ENCODE results near the gene KCNIP1.

Gene KCNIP1

GRCh38 chr5:170483701-170484458 is 19.9 kb upstream of the KCNIP1 start:
- H3K36me3 ChIP-seq: no peaks in the 10 kb centered on the region
- H3K27ac ChIP-seq: no peak overlapping the region
- H3K4me3 ChIP-seq: no peak overlapping the region
- intact Hi-C loops (cut with DNase I; ENCODE audit: low total_unique reads): no loop called here
- H3K9me3 ChIP-seq: no peaks in the 10 kb centered on the region
- H3K27me3 ChIP-seq: no peaks in the 10 kb centered on the region
- no peak for TF ChIP-seq CTCF (IDR thresholded peaks at IDR 0.05)
- DNase-seq: no peak
- no peaks in the 10 kb centered on the region for H3K4me1 ChIP-seq

- no peak for DNase-seq
- TF ChIP-seq CTCF (IDR thresholded peaks at IDR 0.05): no peak
- Histone ChIP-seq H3K27me3 (no peaks in the 10 kb centered on the region), H3K4me1 (no peaks in the 10 kb centered on the region), H3K4me3 (no peak overlapping the region), H3K36me3 (no peaks in the 10 kb centered on the region), H3K9me3 (no peaks in the 10 kb centered on the region), H3K27ac (no peak overlapping the region)
- intact Hi-C loops (cut with DNase I; ENCODE audit: low total_unique reads): no loop called here
Observed at GRCh38 chr5:170484459-170484831, 19.4 kb upstream of the KCNIP1 start.

GRCh38 chr5:170484847-170485615 is 18.8 kb upstream of the KCNIP1 start:
- H3K9me3 ChIP-seq: no peaks in the 10 kb centered on the region
- no peak overlapping the region for H3K27ac ChIP-seq
- H3K36me3 ChIP-seq: no peaks in the 10 kb centered on the region
- H3K4me1 ChIP-seq: no peaks in the 10 kb centered on the region
- DNase-seq: no peak
- H3K4me3 ChIP-seq: no peak overlapping the region
- no peak for TF ChIP-seq CTCF (IDR thresholded peaks at IDR 0.05)
- H3K27me3 ChIP-seq: no peaks in the 10 kb centered on the region
- intact Hi-C loops (cut with DNase I; ENCODE audit: low total_unique reads): no loop called here

- no peaks in the 10 kb centered on the region for H3K9me3 ChIP-seq
- DNase-seq: no peak
- H3K27ac ChIP-seq: no peak overlapping the region
- H3K36me3 ChIP-seq: no peaks in the 10 kb centered on the region
- intact Hi-C loops (cut with DNase I; ENCODE audit: low total_unique reads): no loop called here
- H3K27me3 ChIP-seq: no peaks in the 10 kb centered on the region
- no peak for TF ChIP-seq CTCF (IDR thresholded peaks at IDR 0.05)
- H3K4me1 ChIP-seq: no peaks in the 10 kb centered on the region
- no peak overlapping the region for H3K4me3 ChIP-seq
Observed at GRCh38 chr5:170485616-170485911, 18.3 kb upstream of the KCNIP1 start.

GRCh38 chr5:170486371-170486770 is 17.4 kb upstream of the KCNIP1 start:
- H3K36me3 ChIP-seq: no peaks in the 10 kb centered on the region
- no peaks in the 10 kb centered on the region for H3K27me3 ChIP-seq
- DNase-seq: no peak
- no peak for TF ChIP-seq CTCF (IDR thresholded peaks at IDR 0.05)
- no peak overlapping the region for H3K4me3 ChIP-seq
- peaks cover 0 to 7% (median 3%) of the 10 kb centered on the region in 4 donors for H3K4me1 ChIP-seq
- H3K9me3 ChIP-seq: no peaks in the 10 kb centered on the region
- H3K27ac ChIP-seq: no peak overlapping the region
- intact Hi-C loops (cut with DNase I; ENCODE audit: low total_unique reads): no loop called here
